ENCODE data around the gene MAGI1.

DNA sequence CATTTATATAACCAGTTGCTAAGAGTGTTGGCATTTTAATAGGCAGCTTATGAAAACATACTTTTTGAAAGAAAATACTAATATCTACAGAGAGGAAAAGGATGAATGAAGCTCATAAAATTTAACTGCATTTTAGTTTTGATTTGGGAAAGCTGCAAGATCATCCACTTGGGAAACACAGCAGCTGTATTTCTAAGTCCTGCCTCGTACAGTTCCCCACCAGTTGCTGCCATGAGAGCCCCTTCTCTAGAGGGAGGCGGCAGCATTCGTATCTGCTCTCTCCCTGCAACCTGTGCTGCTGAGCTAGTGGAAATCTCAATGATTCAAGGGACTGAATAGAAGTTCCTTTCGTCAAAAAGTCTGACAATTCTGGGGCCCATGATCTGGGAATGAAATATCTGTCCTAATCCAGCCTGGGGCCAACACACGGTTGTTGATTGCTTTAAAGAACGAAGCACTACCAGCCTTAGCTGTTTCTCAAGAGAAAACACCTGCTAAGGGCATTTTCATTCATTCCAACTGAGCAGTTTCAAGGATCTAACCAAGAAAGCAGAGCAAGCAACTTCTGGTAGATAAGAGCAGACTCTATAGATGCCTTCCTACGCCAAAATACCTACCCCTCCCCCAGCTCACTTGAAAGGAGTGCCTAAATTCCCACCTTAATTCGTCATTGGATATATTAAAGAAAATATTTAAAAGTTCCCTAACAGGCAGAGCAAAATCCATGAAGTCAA is 223.7 kb downstream of the MAGI1 start:
- TF ChIP-seq, protein P1, sequence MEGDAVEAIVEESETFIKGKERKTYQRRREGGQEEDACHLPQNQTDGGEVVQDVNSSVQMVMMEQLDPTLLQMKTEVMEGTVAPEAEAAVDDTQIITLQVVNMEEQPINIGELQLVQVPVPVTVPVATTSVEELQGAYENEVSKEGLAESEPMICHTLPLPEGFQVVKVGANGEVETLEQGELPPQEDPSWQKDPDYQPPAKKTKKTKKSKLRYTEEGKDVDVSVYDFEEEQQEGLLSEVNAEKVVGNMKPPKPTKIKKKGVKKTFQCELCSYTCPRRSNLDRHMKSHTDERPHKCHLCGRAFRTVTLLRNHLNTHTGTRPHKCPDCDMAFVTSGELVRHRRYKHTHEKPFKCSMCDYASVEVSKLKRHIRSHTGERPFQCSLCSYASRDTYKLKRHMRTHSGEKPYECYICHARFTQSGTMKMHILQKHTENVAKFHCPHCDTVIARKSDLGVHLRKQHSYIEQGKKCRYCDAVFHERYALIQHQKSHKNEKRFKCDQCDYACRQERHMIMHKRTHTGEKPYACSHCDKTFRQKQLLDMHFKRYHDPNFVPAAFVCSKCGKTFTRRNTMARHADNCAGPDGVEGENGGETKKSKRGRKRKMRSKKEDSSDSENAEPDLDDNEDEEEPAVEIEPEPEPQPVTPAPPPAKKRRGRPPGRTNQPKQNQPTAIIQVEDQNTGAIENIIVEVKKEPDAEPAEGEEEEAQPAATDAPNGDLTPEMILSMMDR (IDR thresholded peaks at IDR 0.05 in 2 of 3, conservative IDR thresholded peaks at IDR 0.05 in 1 of 3; ENCODE audit: borderline replicate concordance in 1 of 3, insufficient read depth in 1 of 3, low read depth in 2 of 3, low read length in 2 of 3): no peak
- TF ChIP-seq EZH2 (IDR thresholded peaks at IDR 0.05): no peak
- no peak for TF ChIP-seq ZFX (IDR thresholded peaks at IDR 0.05)
- no peak for TF ChIP-seq YY1 (IDR thresholded peaks at IDR 0.05; ENCODE audit: extremely low read depth, insufficient replicate concordance, low read depth, low read length)
- no peak for TF ChIP-seq EZH2phosphoT487 (IDR thresholded peaks at IDR 0.05; ENCODE audit: borderline replicate concordance)
- TF ChIP-seq POLR2A (IDR thresholded peaks at IDR 0.05; ENCODE audit: borderline replicate concordance, extremely low read depth, insufficient read depth, insufficient read length): no peak
- TF ChIP-seq POLR2AphosphoS5 (IDR thresholded peaks at IDR 0.05; ENCODE audit: low read depth, low read length): no peak
